ENCODE results near the gene DOHH. TPM values are rescaled to one million over a fixed set of nuclear protein-coding genes. Genes with fewer than 3 reads are reported as not detected.

The DOHH gene
- total RNA-seq, 4 donors from 2014 or later = 15.3 to 59.5 (median 42.8) TPM

DNA sequence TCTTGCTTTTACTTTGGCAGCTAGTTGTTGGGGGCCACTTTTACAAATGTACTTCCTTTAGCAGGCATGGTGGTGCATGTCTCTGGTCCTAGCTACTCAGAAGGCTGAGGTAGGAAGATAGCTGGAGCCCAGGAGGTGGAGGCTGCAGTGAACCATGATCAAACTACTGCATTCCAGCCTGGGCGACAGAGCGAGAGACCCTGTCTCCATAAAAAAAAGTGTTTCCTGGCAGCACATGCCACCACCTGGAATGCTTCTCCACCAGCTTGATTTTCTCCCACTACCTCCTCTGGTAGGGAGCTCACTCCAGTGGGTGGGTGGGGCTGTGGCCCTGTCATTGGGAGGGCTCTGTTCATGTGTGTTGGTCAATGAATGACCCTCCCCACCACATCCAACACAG, 18.2 kb upstream of the DOHH start:
- Histone ChIP-seq H3K27ac (no peak overlapping the region), H3K9me3 (no peaks in the 10 kb centered on the region), H3K4me1 (peaks cover 10% of the 10 kb centered on the region in 2 donors), H3K27me3 (no peaks in the 10 kb centered on the region), H3K36me3 (peaks cover 0 to 13% of the 10 kb centered on the region in 2 donors), H3K4me3 (no peak overlapping the region)
- intact Hi-C loops (cut with DNase I; ENCODE audit: low total_unique reads) (no loop called here), in situ Hi-C loops (cut with MboI; ENCODE audit: low sequenced_read_pairs in 4 of 4) (no loop called here)
- ATAC-seq = no peak
- TF ChIP-seq, protein P1, sequence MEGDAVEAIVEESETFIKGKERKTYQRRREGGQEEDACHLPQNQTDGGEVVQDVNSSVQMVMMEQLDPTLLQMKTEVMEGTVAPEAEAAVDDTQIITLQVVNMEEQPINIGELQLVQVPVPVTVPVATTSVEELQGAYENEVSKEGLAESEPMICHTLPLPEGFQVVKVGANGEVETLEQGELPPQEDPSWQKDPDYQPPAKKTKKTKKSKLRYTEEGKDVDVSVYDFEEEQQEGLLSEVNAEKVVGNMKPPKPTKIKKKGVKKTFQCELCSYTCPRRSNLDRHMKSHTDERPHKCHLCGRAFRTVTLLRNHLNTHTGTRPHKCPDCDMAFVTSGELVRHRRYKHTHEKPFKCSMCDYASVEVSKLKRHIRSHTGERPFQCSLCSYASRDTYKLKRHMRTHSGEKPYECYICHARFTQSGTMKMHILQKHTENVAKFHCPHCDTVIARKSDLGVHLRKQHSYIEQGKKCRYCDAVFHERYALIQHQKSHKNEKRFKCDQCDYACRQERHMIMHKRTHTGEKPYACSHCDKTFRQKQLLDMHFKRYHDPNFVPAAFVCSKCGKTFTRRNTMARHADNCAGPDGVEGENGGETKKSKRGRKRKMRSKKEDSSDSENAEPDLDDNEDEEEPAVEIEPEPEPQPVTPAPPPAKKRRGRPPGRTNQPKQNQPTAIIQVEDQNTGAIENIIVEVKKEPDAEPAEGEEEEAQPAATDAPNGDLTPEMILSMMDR (IDR thresholded peaks at IDR 0.05 in 4 of 5, conservative IDR thresholded peaks at IDR 0.05 in 1 of 5) = no peak
- no peak for TF ChIP-seq POLR2A (IDR thresholded peaks at IDR 0.05)
- no peak for DNase-seq

DNA sequence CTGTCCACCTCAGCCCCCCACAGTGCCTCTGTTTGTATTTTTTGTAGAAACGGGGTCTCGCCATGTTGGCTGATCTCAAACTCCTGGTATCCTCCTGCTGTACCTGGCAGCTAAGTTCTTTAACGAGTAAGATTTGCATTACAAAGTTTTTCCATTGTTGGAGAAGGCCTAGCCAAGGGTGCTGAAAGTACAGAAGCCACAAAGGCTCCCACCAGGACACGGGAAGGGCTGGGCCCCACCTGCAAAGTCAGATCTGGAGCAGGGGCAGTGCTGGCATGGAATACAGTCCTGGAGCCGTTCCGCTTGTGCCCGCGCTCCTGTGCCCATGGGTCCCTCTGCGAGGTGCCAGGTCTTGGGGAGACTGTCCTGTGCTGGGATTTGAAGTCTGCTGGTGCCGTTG, 17.8 kb upstream of the DOHH start:
- no peak for TF ChIP-seq POLR2A (IDR thresholded peaks at IDR 0.05)
- TF ChIP-seq, protein P1 (IDR thresholded peaks at IDR 0.05 in 4 of 5, conservative IDR thresholded peaks at IDR 0.05 in 1 of 5) = no peak
- peaks cover 10% of the 10 kb centered on the region in 2 donors for H3K4me1 ChIP-seq
- intact Hi-C loops (cut with DNase I; ENCODE audit: low total_unique reads) (no loop called here), in situ Hi-C loops (cut with MboI; ENCODE audit: low sequenced_read_pairs in 4 of 4) (no loop called here)
- no peak for ATAC-seq
- no peaks in the 10 kb centered on the region for H3K9me3 ChIP-seq
- no peak for DNase-seq
- H3K36me3 ChIP-seq = peaks cover 0 to 9% of the 10 kb centered on the region in 2 donors
- H3K27me3 ChIP-seq = no peaks in the 10 kb centered on the region
- no peak overlapping the region for H3K4me3 ChIP-seq
- no peak overlapping the region for H3K27ac ChIP-seq

DNA sequence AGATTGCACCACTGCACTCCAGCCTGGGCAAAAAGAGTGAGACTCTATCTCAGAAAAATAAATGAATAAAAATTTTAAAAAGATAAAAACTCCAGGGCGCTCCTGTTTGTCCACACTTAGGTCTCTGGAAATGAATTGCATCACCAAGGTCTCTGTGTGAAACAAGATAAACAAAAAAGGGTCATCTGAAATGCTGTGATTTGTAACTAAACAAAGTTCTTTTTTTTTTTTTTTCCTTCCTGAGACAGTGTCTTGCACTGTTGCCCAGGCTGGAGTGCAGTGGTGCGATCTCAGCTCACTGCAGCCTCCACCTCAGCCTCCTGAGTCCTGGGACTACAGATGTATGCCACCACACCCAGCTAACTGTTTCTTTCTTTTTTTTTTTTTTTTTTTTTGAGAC, 17.2 kb upstream of the DOHH start:
- DNase-seq (no peak), ATAC-seq (no peak)
- Histone ChIP-seq H3K9me3 (no peaks in the 10 kb centered on the region), H3K27ac (peak overlapping the region in 1 of 4 donors; percentile 15), H3K36me3 (peaks cover 0 to 2% of the 10 kb centered on the region in 2 donors), H3K4me1 (peaks cover 10 to 14% of the 10 kb centered on the region in 2 donors), H3K27me3 (no peaks in the 10 kb centered on the region), H3K4me3 (no peak overlapping the region)
- in situ Hi-C loops (cut with MboI; ENCODE audit: low sequenced_read_pairs in 4 of 4) (no loop called here), intact Hi-C loops (cut with DNase I; ENCODE audit: low total_unique reads) (no loop called here)
- TF ChIP-seq, protein P1 (IDR thresholded peaks at IDR 0.05 in 4 of 5, conservative IDR thresholded peaks at IDR 0.05 in 1 of 5) = no peak
- TF ChIP-seq POLR2A (IDR thresholded peaks at IDR 0.05) = no peak

DNA sequence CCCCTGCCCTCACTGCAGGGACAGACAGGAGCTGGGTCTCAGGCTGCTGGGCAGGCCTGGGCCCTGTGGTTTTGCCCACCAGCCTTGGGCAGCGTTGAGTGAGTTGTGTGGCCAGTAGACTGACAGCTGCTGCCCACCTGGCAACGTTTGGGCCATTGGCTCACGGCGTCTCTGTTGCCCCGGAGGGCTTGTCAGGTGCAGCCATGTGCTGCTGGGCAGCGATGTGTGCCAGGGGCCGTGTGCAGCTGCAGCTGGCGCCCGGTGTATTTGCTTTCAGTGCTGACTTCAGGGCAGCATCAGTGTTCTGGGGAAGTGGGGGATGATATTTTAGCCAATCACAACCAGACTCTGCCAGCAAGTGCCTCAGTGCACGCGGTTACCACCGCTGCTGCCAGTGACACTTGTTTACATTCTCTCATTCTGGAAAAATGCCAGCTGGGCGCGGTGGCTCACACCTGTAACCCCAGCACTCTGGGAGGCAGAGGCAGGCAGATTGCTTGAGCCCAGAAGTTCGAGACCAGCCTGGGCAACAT, 16.3 kb upstream of the DOHH start:
- TF ChIP-seq, protein P1 (IDR thresholded peaks at IDR 0.05 in 4 of 5, conservative IDR thresholded peaks at IDR 0.05 in 1 of 5) = no peak
- no peak for TF ChIP-seq POLR2A (IDR thresholded peaks at IDR 0.05)
- DNase-seq = peak; percentile 16 to 71
- Histone ChIP-seq H3K27ac (peak overlapping the region; percentile 16 to 52 (median 42)), H3K27me3 (no peaks in the 10 kb centered on the region), H3K9me3 (no peaks in the 10 kb centered on the region), H3K4me1 (peaks cover 10 to 15% of the 10 kb centered on the region in 2 donors), H3K36me3 (no peaks in the 10 kb centered on the region), H3K4me3 (no peak overlapping the region)
- intact Hi-C loops (cut with DNase I; ENCODE audit: low total_unique reads) (no loop called here), in situ Hi-C loops (cut with MboI; ENCODE audit: low sequenced_read_pairs in 4 of 4) (no loop called here)
- peak; percentile 55 to 75 for ATAC-seq

Measured in gastrocnemius medialis (tissue), 4 donors.